Thymus (tissue), 11 donors: ENCODE measurements around the gene PKNOX2. TPM values are rescaled to one million over a fixed set of nuclear protein-coding genes. Genes with fewer than 3 reads are reported as not detected.

Experiments used
- DNase-seq, 9 donors: peaks; one replicate each; pipeline ENCODE4 v3.0.0-alpha.2; 2013; ENCODE audit warnings: low spot score in 9 of 9, low read depth in 6 of 9, missing footprints in 1 of 9
- H3K27ac ChIP-seq, 2 donors: one replicate each; pipeline ENCODE4 v1.5.1; 2013; ENCODE audit warnings: control low read depth in 1 of 2, low read depth in 1 of 2, low read length in 1 of 2, mild to moderate bottlenecking in 1 of 2, moderate library complexity in 1 of 2
- H3K27me3 ChIP-seq, 2 donors: one replicate each; pipeline ENCODE4 v1.5.1; 2013; ENCODE audit warnings: low read length in 1 of 2; ENCODE audit not compliant: control insufficient read depth in 2 of 2, insufficient read depth in 1 of 2
- H3K36me3 ChIP-seq, 2 donors: one replicate each; pipeline ENCODE4 v1.5.1; 2013; ENCODE audit warnings: low read length in 1 of 2, mild to moderate bottlenecking in 1 of 2, moderate library complexity in 1 of 2; ENCODE audit not compliant: control insufficient read depth in 2 of 2, insufficient read depth in 2 of 2
- H3K4me1 ChIP-seq, 2 donors: one replicate each; pipeline ENCODE4 v1.5.1; 2013; ENCODE audit warnings: low read length in 2 of 2; ENCODE audit not compliant: control insufficient read depth in 2 of 2, insufficient read depth in 2 of 2
- H3K4me3 ChIP-seq, 2 donors: one replicate each; pipeline ENCODE4 v1.5.1; 2013; ENCODE audit warnings: low read length in 2 of 2, control low read depth in 1 of 2, mild to moderate bottlenecking in 1 of 2
- H3K9me3 ChIP-seq, 2 donors: one replicate each; pipeline ENCODE4 v1.5.1; 2013; ENCODE audit warnings: low read length in 1 of 2, mild to moderate bottlenecking in 1 of 2; ENCODE audit not compliant: control insufficient read depth in 2 of 2, insufficient read depth in 1 of 2
- WGBS: extraction: QIAGEN DNeasy Blood & Tissue Kit; methylation state at CpG from one replicate; pipeline ENCODE4 v1.1.7; 2013; 5-methylcytosine and 5-hydroxymethylcytosine counted together
- polyA plus RNA-seq: library from polyadenylated mRNA; stranded (reverse); fragments of 200-250 nt; gene quantifications from one replicate; pipeline ENCODE4 v1.2.3, GENCODE V29; 2013
- total RNA-seq: library from RNA; stranded (reverse); fragments of 120-200 nt; gene quantifications from one replicate; pipeline ENCODE4 v1.2.4, GENCODE V29; 2013
- donor health status: healthy.

Gene PKNOX2
- total and polyA plus RNA-seq, 2 donors = 1.3 to 2.2 TPM

DNA sequence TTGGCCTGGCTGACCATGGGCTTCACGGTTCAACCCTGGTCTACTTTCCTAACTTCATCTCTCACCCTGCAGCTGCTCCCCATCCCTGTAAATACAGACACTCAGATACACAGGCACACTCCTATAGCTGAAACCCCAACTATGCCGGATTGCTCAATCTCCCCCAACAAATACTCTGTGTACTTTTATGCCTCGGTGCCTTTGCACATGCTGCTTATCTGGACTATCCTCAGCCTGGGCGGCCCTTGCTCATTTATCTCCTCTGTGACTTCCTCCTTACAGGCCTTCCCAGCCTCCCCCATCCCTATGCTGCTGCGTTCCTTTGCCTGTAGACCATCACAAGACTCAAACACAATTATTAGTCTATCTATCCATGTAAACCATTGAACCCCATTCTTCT is 76.6 kb downstream of the PKNOX2 start:
- Histone ChIP-seq H3K4me3 (no peak overlapping the region), H3K27me3 (peaks cover 0 to 17% of the 10 kb centered on the region in 2 donors), H3K36me3 (no peaks in the 10 kb centered on the region), H3K27ac (no peak overlapping the region), H3K4me1 (no peaks in the 10 kb centered on the region), H3K9me3 (no peaks in the 10 kb centered on the region)
- WGBS = 90% methylated on average over 5 of the region's 5 CpGs
- DNase-seq = no peak

DNA sequence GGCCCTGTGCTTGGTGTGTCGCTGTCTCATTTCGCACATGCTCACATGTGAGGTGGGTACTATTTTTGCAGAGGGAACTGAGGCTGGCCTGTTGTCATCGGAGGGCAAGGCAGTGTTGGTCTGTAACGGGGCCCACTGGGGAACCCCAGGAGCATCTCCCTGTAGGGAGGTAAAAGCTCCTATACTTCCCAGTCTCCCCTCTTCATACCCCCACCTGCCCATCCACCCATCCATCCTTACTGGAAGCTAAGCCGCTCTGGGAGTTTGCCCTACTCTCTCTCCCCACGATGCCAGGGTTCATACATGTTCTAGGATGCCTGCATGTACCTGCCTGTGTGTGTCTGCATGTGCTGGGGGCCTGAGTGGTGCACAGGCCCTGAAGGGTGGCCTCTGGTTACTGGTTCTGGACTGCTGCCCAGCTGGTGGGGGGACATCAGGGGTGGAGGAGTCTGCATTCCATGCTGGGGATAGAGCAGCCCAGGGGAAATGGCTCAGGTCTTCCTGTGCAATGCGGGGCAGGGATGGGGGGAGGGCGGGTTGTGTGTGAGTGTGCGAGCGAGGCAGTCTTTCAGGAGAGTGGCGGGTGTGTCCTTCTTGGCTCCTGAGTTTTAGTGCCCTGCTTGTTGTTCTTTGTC is 77.7 kb downstream of the PKNOX2 start:
- 90% methylated on average over 11 of the region's 11 CpGs for WGBS
- DNase-seq = no peak

DNA sequence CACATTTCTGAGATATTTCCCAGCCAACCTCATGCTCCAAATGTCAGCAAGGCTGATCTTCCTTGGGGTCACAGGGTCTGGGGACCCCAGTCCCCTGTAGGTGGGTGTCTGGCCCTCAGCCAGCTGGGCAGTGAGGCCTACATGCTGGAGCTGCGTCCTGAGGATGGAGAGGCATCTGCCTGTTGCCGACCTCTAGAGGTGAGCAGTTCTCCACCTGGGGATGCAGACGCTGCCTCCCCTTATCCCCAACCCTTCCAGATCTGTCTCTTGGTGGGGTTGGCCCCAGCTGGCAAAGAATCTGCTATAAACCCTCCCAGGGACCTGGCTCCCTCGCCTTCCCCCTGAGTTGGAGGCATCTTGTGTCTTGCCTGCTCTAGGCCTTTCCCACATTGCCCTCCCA is 79.6 kb downstream of the PKNOX2 start:
- no peak for DNase-seq
- 78% methylated on average over 4 of the region's 4 CpGs for WGBS
- Histone ChIP-seq H3K27me3 (peaks cover 0 to 13% of the 10 kb centered on the region in 2 donors), H3K36me3 (no peaks in the 10 kb centered on the region), H3K4me1 (no peaks in the 10 kb centered on the region), H3K9me3 (no peaks in the 10 kb centered on the region), H3K27ac (no peak overlapping the region), H3K4me3 (no peak overlapping the region)

More for the DNA sequence above, 77.7 kb downstream of the PKNOX2 start:
- H3K36me3 ChIP-seq = no peaks in the 10 kb centered on the region
- H3K4me1 ChIP-seq = no peaks in the 10 kb centered on the region
- H3K27me3 ChIP-seq = peaks cover 0 to 15% of the 10 kb centered on the region in 2 donors
- no peaks in the 10 kb centered on the region for H3K9me3 ChIP-seq
- H3K27ac ChIP-seq = no peak overlapping the region
- H3K4me3 ChIP-seq = no peak overlapping the region

DNA sequence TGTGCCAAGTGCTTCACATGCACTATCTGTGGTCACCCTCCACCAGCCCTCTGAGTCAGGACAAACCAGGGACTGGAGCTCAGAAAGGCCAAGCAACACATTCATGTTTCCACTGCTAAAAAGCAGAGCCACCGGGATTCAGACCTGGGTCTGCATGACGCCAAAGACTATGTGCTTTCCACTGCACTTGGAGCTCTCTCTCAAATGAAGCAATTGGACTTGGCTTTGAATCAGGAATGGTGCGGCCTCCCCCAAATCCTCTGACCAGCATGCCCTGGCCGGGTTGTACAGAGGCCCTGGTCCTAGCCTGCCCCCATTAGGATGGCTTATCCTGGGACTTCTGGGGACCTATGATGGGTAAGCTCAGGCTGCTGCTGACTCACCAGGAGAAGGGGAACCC is 80.7 kb downstream of the PKNOX2 start:
- no peak for DNase-seq
- Histone ChIP-seq H3K36me3 (no peaks in the 10 kb centered on the region), H3K4me3 (no peak overlapping the region), H3K27ac (no peak overlapping the region), H3K4me1 (no peaks in the 10 kb centered on the region), H3K9me3 (no peaks in the 10 kb centered on the region), H3K27me3 (peaks cover 0 to 5% of the 10 kb centered on the region in 2 donors)
- 90% methylated on average over 4 of the region's 4 CpGs for WGBS

DNA sequence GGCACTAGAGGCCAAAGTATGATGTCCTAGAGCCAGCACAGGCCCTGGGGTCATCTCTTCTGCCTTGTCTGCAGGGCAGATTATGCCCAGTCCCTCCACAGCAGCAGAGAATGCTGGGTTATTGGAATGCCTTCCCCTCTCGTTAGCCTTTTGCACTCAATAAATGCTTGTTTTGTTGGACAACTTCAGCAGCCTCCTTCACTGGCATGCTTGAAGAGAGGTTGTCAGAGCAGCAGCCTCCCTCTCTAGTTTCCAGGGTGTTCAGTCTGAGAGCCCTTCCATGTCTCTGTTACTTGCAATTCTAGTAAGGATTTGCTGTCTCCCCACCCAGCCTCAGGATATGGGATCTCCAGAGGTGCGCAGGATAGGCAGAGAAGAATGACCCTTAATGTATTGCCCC is 82.9 kb downstream of the PKNOX2 start:
- 88% methylated on average over 2 of the region's 2 CpGs for WGBS

DNA sequence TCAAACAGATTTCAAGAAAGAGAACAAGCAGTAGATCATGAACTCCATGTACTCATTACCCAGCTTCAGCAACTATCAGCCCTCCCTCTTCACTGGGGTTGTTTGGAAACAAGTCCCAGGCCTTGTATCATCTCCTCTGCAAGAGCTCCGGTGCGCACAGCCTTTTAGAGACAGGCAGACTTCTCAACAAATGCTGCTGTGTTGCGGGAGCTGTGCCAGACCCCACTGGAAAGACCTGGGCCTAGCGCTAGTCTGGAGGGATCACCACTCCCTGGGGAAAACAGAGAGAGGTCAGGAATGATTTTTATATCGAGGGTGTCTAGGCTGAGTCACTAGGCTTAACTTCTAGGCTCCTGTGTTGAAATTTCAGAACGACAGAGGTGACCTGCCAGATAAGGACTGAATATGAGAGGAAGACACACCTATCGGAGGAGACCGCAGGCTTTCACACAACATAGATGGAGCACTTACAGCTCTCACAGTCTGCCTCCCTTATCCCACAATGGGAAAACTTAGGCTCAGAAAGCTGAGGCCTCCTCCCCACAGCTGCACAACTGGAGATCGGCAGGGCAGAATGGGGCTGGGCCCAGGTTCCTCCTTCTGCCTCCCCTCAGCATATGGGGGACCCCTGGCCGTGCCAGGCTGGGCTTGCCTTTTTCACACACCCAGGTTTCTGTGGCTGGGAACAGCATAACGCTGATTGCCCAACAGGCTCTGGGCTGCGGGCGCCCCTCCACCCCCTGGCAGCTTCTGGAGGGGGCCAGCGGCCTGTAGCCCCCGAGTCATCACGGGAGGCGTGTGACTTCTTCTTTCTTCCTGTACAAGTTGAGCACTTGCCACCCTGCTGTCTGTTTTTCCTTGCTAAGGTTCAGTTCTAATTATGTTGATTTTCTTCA is 86.0 kb downstream of the PKNOX2 start:
- 87% methylated on average over 17 of the region's 17 CpGs for WGBS
- Histone ChIP-seq H3K27ac (no peak overlapping the region), H3K9me3 (no peaks in the 10 kb centered on the region), H3K36me3 (no peaks in the 10 kb centered on the region), H3K27me3 (peaks cover 0 to 2% of the 10 kb centered on the region in 2 donors), H3K4me1 (no peaks in the 10 kb centered on the region), H3K4me3 (no peak overlapping the region)
- no peak for DNase-seq

More for the DNA sequence above, 82.9 kb downstream of the PKNOX2 start:
- H3K27ac ChIP-seq = no peak overlapping the region
- no peaks in the 10 kb centered on the region for H3K36me3 ChIP-seq
- H3K27me3 ChIP-seq = no peaks in the 10 kb centered on the region
- no peak for DNase-seq
- H3K9me3 ChIP-seq = no peaks in the 10 kb centered on the region
- no peaks in the 10 kb centered on the region for H3K4me1 ChIP-seq
- no peak overlapping the region for H3K4me3 ChIP-seq

DNA sequence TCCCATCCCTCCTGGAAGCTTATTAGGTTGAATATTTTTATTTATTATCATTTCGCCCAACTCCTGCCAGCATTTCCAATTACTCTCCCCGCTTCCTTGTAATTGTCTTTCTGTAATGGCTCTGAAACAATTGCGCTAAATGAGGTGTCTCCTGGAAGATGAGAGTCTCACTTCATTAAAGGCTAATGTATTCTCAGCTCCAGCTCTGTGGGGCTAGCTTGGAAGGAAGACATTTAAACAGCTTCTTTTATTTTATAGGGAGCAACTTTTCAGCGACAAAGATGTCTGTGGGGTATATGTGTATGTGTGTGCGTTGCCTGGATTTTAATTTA is 86.6 kb downstream of the PKNOX2 start:
- H3K27me3 ChIP-seq = peaks cover 0 to 2% of the 10 kb centered on the region in 2 donors
- H3K4me1 ChIP-seq = no peaks in the 10 kb centered on the region
- no peak overlapping the region for H3K4me3 ChIP-seq
- no peaks in the 10 kb centered on the region for H3K9me3 ChIP-seq
- WGBS = 98% methylated on average over 5 of the region's 5 CpGs
- no peaks in the 10 kb centered on the region for H3K36me3 ChIP-seq
- no peak for DNase-seq
- no peak overlapping the region for H3K27ac ChIP-seq

DNA sequence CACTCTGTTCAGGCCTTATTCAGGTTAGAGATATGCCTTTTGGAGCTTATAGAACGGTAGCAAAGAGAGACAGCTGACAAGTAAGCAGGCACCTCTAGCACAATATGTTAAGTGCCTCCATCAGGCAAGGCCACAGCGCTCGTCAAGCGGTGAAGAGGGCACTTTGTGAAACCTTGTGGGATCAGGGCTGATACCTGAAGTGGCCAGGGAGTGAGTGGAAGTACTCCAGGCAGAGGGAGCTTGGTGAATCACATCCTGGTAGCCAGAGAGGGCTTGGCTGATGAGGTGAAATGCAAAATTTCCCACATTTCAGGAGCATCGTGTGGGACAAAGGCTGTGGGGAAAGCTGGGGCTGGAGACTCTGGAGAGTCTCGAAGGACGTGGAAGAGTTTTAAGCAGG is 87.4 kb downstream of the PKNOX2 start:
- Histone ChIP-seq H3K27me3 (peaks cover 0 to 2% of the 10 kb centered on the region in 2 donors), H3K9me3 (no peaks in the 10 kb centered on the region), H3K27ac (no peak overlapping the region), H3K4me3 (no peak overlapping the region), H3K4me1 (no peaks in the 10 kb centered on the region), H3K36me3 (no peaks in the 10 kb centered on the region)
- 96% methylated on average over 7 of the region's 7 CpGs for WGBS
- no peak for DNase-seq

DNA sequence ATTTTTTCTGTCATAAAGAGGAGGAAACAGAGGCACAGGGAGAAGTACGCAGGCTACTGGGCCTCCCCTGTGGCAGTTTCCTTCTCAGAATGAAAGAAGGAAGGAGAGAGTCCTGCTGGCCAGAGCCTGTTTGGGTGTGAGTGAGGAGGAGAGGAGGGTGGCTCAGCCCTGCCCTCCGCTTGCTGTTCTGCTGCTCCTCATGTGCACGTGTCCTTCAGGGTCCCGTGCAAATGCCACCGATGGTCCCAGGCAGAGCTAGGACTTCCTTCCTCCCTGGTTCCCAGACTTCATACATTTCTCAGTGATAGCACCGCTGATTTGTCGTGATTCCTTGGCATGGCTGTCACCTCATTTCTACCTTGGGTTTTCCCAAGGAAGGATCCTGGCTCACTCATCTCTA is 88.7 kb downstream of the PKNOX2 start:
- 34% methylated on average over 7 of the region's 7 CpGs for WGBS
- Histone ChIP-seq H3K27ac (no peak overlapping the region), H3K9me3 (no peaks in the 10 kb centered on the region), H3K4me3 (no peak overlapping the region), H3K4me1 (no peaks in the 10 kb centered on the region), H3K27me3 (peaks cover 0 to 2% of the 10 kb centered on the region in 2 donors), H3K36me3 (no peaks in the 10 kb centered on the region)
- no peak for DNase-seq
